ENCODE data around the gene C7orf57.
A peak's percentile ranks its signal among the peaks of the same experiment; 100 is the strongest.

The C7orf57 gene

GRCh38 chr7:48109848-48110663, 74.7 kb downstream of the C7orf57 start:
- peak; percentile 80 for DNase-seq (ENCODE audit: low read depth)

GRCh38 chr7:48110868-48111267, 75.5 kb downstream of the C7orf57 start:
- no peak for DNase-seq (ENCODE audit: low read depth)
